Breast epithelium (tissue), 4 donors: ENCODE measurements around the gene FIBIN. TPM values are rescaled to one million over a fixed set of nuclear protein-coding genes. Genes with fewer than 3 reads are reported as not detected.

Source experiments
- DNase-seq, 2 donors: peaks; one replicate each; pipeline ENCODE4 v3.0.0-alpha.2; 2019; ENCODE audit warnings: low spot score in 2 of 2
- H3K27ac ChIP-seq, 2 donors: fragments of 200-600 bp; sonication (generic) in 1 of 2; one replicate each; pipeline ENCODE4 v1.5.1; 2016 to 2019; ENCODE audit warnings: mild to moderate bottlenecking in 1 of 2
- H3K27me3 ChIP-seq, 2 donors: fragments of 200-600 bp; sonication (generic) in 1 of 2; one replicate each; pipeline versions ENCODE4 v1.5.1 to v1.6.0; 2017 to 2019; ENCODE audit warnings: control low read depth in 1 of 2, mild to moderate bottlenecking in 1 of 2
- H3K36me3 ChIP-seq: fragments of 200-600 bp; one replicate; pipeline ENCODE4 v1.5.1; 2019
- H3K4me1 ChIP-seq, 2 donors: fragments of 200-600 bp; sonication (generic); one replicate each; pipeline ENCODE4 v1.5.1; 2016 to 2019; ENCODE audit warnings: control low read depth in 1 of 2
- H3K4me3 ChIP-seq, 3 donors: fragments of 200-600 bp; sonication (generic); 1 replicate in 2 of 3; 2 replicates in 1 of 3; pipeline ENCODE4 v1.5.1; 2016 to 2019; ENCODE audit warnings: mild to moderate bottlenecking in 3 of 3, moderate library complexity in 2 of 3
- H3K9me3 ChIP-seq, 2 donors: fragments of 200-600 bp; sonication (generic) in 1 of 2; one replicate each; pipeline ENCODE4 v1.5.1; 2016 to 2019; ENCODE audit warnings: control low read depth in 1 of 2
- CTCF ChIP-seq, 3 donors: fragments of 450-650 bp; IDR thresholded peaks; one replicate each; pipeline ENCODE4 v1.5.1; 2016 to 2017; ENCODE audit warnings: antibody characterized with exemption in 3 of 3, mild to moderate bottlenecking in 3 of 3, moderate library complexity in 3 of 3
- POLR2A ChIP-seq: fragments of 450-650 bp; IDR thresholded peaks from one replicate; pipeline ENCODE4 v1.6.1; 2016; ENCODE audit warnings: antibody characterized with exemption, mild to moderate bottlenecking, moderate library complexity
- POLR2AphosphoS5 ChIP-seq, 3 donors: sonication (generic); formaldehyde crosslinking; IDR thresholded peaks; one replicate each; pipeline ENCODE4 v1.6.1; 2017; ENCODE audit warnings: antibody characterized with exemption in 3 of 3
- intact Hi-C: fragments of 100-400 bp; cut with DNase I; formaldehyde crosslinking; loops from one replicate; pipeline ENCODE4 v1.15.1; 2023; ENCODE audit warnings: low total_unique reads
- total RNA-seq, 3 donors: library from RNA; depleted of rRNA; stranded (reverse); fragments of >200 nt; gene quantifications; one replicate each; pipeline ENCODE4 v1.1.0, GENCODE V29; 2016

Gene FIBIN
- total RNA-seq, 3 donors from 2014 or later = 23.7 to 71.4 (median 41.6) TPM

GRCh38 chr11:27002431-27002830 lies 8.5 kb downstream of the FIBIN start:
- Histone ChIP-seq H3K9me3 (no peaks in the 10 kb centered on the region), H3K4me1 (no peaks in the 10 kb centered on the region), H3K36me3 (no peaks in the 10 kb centered on the region), H3K27me3 (no peaks in the 10 kb centered on the region), H3K4me3 (no peak overlapping the region), H3K27ac (no peak overlapping the region)
- TF ChIP-seq POLR2AphosphoS5 (IDR thresholded peaks at IDR 0.05) (no peak), CTCF (IDR thresholded peaks at IDR 0.05) (no peak), POLR2A (no peak)
- no peak for DNase-seq
- intact Hi-C loops = no loop called here

GRCh38 chr11:27002838-27003237 lies 8.9 kb downstream of the FIBIN start:
- intact Hi-C loops = no loop called here

GRCh38 chr11:27004103-27004502 lies 10.2 kb downstream of the FIBIN start:
- Histone ChIP-seq H3K27ac (no peak overlapping the region), H3K4me1 (no peaks in the 10 kb centered on the region), H3K9me3 (no peaks in the 10 kb centered on the region), H3K4me3 (no peak overlapping the region), H3K36me3 (no peaks in the 10 kb centered on the region), H3K27me3 (no peaks in the 10 kb centered on the region)
- DNase-seq = no peak
- intact Hi-C loops = no loop called here
- TF ChIP-seq CTCF (IDR thresholded peaks at IDR 0.05) (no peak), POLR2AphosphoS5 (IDR thresholded peaks at IDR 0.05) (no peak), POLR2A (no peak)

More at GRCh38 chr11:27002838-27003237, 8.9 kb downstream of the FIBIN start:
- Histone ChIP-seq H3K9me3 (no peaks in the 10 kb centered on the region), H3K4me1 (no peaks in the 10 kb centered on the region), H3K27me3 (no peaks in the 10 kb centered on the region), H3K4me3 (no peak overlapping the region), H3K27ac (no peak overlapping the region), H3K36me3 (no peaks in the 10 kb centered on the region)
- DNase-seq = no peak
- TF ChIP-seq POLR2A = no peak
- TF ChIP-seq CTCF (IDR thresholded peaks at IDR 0.05) = no peak
- TF ChIP-seq POLR2AphosphoS5 (IDR thresholded peaks at IDR 0.05) = no peak

- TF ChIP-seq POLR2A (no peak), POLR2AphosphoS5 (IDR thresholded peaks at IDR 0.05) (no peak), CTCF (IDR thresholded peaks at IDR 0.05) (no peak)
- Histone ChIP-seq H3K27ac (no peak overlapping the region), H3K9me3 (no peaks in the 10 kb centered on the region), H3K4me3 (no peak overlapping the region), H3K4me1 (no peaks in the 10 kb centered on the region), H3K27me3 (no peaks in the 10 kb centered on the region), H3K36me3 (no peaks in the 10 kb centered on the region)
- intact Hi-C loops = no loop called here
- DNase-seq = no peak
Observed at GRCh38 chr11:27008811-27009535, 15.1 kb downstream of the FIBIN start.

- no peak for DNase-seq
- TF ChIP-seq CTCF (IDR thresholded peaks at IDR 0.05) = no peak
- no peak for TF ChIP-seq POLR2AphosphoS5 (IDR thresholded peaks at IDR 0.05)
- no peak for TF ChIP-seq POLR2A
- H3K27me3 ChIP-seq = no peaks in the 10 kb centered on the region
- H3K4me3 ChIP-seq = no peak overlapping the region
- H3K36me3 ChIP-seq = no peaks in the 10 kb centered on the region
- H3K4me1 ChIP-seq = no peaks in the 10 kb centered on the region
- H3K27ac ChIP-seq = no peak overlapping the region
- intact Hi-C loops = no loop called here
- H3K9me3 ChIP-seq = no peaks in the 10 kb centered on the region
Observed at GRCh38 chr11:27011560-27012233, 17.8 kb downstream of the FIBIN start.
